Measurements from ENCODE around the gene ASIC2. TPM values are rescaled to one million over a fixed set of nuclear protein-coding genes. Genes with fewer than 3 reads are reported as not detected.

The ASIC2 gene
- total RNA-seq (2022) (not detected in 2 replicates), Bru-seq, nascent RNA (percentile 3 among the genes with signal in this experiment), BruChase-seq, experiment 1, labeled RNA remaining after a 2-hour chase (percentile 4 among the genes with signal in this experiment), BruChase-seq, experiment 2, labeled RNA remaining after a 6-hour chase (percentile 1 among the genes with signal in this experiment)
- long read RNA-seq, partial matches to known transcripts: 0 of 1 reads
- long read RNA-seq, other reads (novel, unspliced or antisense): 1 of 1 reads

- TF ChIP-seq, protein P1, sequence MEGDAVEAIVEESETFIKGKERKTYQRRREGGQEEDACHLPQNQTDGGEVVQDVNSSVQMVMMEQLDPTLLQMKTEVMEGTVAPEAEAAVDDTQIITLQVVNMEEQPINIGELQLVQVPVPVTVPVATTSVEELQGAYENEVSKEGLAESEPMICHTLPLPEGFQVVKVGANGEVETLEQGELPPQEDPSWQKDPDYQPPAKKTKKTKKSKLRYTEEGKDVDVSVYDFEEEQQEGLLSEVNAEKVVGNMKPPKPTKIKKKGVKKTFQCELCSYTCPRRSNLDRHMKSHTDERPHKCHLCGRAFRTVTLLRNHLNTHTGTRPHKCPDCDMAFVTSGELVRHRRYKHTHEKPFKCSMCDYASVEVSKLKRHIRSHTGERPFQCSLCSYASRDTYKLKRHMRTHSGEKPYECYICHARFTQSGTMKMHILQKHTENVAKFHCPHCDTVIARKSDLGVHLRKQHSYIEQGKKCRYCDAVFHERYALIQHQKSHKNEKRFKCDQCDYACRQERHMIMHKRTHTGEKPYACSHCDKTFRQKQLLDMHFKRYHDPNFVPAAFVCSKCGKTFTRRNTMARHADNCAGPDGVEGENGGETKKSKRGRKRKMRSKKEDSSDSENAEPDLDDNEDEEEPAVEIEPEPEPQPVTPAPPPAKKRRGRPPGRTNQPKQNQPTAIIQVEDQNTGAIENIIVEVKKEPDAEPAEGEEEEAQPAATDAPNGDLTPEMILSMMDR (IDR thresholded peaks at IDR 0.05; ENCODE audit: insufficient read depth in 1 of 2, low read depth in 1 of 2, low read length in 1 of 2, severe bottlenecking in 1 of 2, unreplicated experiment in 1 of 2): peak in 1 of 2 experiments; percentile 17
- intact Hi-C loops (cut with micrococcal nuclease; ENCODE audit: unreplicated experiment): no loop called here
- Mint-ChIP-seq H3K4me3 (ENCODE audit: unreplicated experiment) (peak within 1 kb of the TSS; percentile 51), H3K9me3 (ENCODE audit: unreplicated experiment) (no peaks in the 10 kb centered on the region), H3K27ac (ENCODE audit: unreplicated experiment) (no peak within 1 kb of the TSS), H3K4me1 (ENCODE audit: low read depth, unreplicated experiment) (peaks cover 5% of the 10 kb centered on the region), H3K36me3 (ENCODE audit: insufficient read depth, unreplicated experiment) (no peaks in the 10 kb centered on the region), H3K27me3 (ENCODE audit: insufficient read depth, unreplicated experiment) (peaks cover 33% of the 10 kb centered on the region)
- H3K9me3 ChIP-seq: no peaks in the 10 kb centered on the region
- peaks cover 10% of the 10 kb centered on the region for H3K27me3 ChIP-seq (replicated peaks; ENCODE audit: control insufficient read depth, insufficient read depth, low read length)
- H3K4me1 ChIP-seq: peaks cover 5% of the 10 kb centered on the region; the same call in 1 of the 2 replicates
- no peaks in the 10 kb centered on the region for H3K36me3 ChIP-seq (ENCODE audit: control insufficient read depth, insufficient read depth, low read length)
- CTCF ChIA-PET: interaction anchor here (1.0 to 1.3 kb wide), 3 partner anchors 62 to 275 kb away, joined by 3 to 7 read pairs (median 5); no protein-coding TSS in a partner anchor
- DNase-seq: peak in 1 of 2 experiments; percentile 50
- no peak within 1 kb of the TSS for H3K4me3 ChIP-seq (ENCODE audit: low read depth, low read length)
- POLR2A ChIA-PET: no interaction called here
- no TSS peak for BruUV-seq (replicated peaks)
Observed at GRCh38 chr17:33292981-33293867, at the start of gene ASIC2. Gene ASIC2, minus strand, starts transcription at chr17:33293295.

DNA sequence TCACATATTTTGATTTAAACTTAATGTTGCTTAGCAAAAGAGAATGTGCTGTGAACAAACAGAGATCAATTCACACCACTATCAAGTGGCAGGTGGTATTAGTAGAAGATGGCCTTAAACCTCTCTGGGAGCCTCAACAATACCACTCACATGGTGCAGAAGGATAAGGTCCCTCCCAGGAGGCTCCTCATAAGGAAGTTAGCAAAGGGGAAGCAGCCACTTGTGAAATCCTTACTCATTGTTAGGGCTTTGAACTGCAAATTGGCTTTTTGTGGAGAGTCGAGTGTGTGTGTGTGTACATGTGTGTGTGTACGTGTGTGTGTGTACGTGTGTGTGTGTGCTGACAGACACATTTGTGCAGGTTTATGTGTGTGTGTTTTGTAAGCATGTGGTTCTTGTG is 48.9 kb upstream of the ASIC2 start:
- Histone ChIP-seq H3K9me3 (no peaks in the 10 kb centered on the region), H3K4me1 (peaks cover 13% of the 10 kb centered on the region; the same call in 1 of the 2 replicates), H3K4me3 (ENCODE audit: low read depth, low read length) (no peak overlapping the region), H3K36me3 (ENCODE audit: control insufficient read depth, insufficient read depth, low read length) (no peaks in the 10 kb centered on the region), H3K27me3 (replicated peaks; ENCODE audit: control insufficient read depth, insufficient read depth, low read length) (peaks cover 2% of the 10 kb centered on the region; the same call in 1 of the 2 replicates)
- peaks cover 26% of the 10 kb centered on the region for H3K27me3 Mint-ChIP-seq (ENCODE audit: insufficient read depth, unreplicated experiment)
- intact Hi-C loops (cut with micrococcal nuclease; ENCODE audit: unreplicated experiment): no loop called here
- CTCF ChIA-PET: no interaction called here
- H3K4me3 Mint-ChIP-seq (ENCODE audit: unreplicated experiment): no peak overlapping the region
- POLR2A ChIA-PET: no interaction called here
- no TSS peak for BruUV-seq (replicated peaks)
- no peak for DNase-seq
- no peak overlapping the region for H3K27ac Mint-ChIP-seq (ENCODE audit: unreplicated experiment)
- no peaks in the 10 kb centered on the region for H3K4me1 Mint-ChIP-seq (ENCODE audit: low read depth, unreplicated experiment)
- H3K36me3 Mint-ChIP-seq (ENCODE audit: insufficient read depth, unreplicated experiment): no peaks in the 10 kb centered on the region
- TF ChIP-seq, protein P1 (IDR thresholded peaks at IDR 0.05; ENCODE audit: insufficient read depth in 1 of 2, low read depth in 1 of 2, low read length in 1 of 2, severe bottlenecking in 1 of 2, unreplicated experiment in 1 of 2): no peak
- no peaks in the 10 kb centered on the region for H3K9me3 Mint-ChIP-seq (ENCODE audit: unreplicated experiment)

DNA sequence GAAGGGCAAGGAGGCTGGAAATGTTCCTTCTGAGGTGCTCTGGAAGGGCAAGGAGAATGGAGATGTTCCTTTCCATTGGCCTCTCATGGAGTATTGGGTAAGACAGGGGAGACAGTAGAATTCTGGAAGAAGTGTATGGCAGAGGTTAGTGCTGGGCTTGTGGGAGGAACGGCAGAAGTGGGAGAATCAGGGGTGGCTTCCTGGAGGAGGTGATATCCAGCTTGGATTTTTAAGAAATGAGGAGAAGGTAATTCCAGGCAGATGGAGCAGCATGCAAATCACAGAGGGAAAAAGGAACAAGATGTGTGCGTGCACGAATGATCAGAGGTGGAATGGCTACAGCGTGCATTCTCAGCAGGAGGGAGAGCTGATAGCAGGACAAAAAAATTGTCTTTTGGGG is 45.1 kb upstream of the ASIC2 start:
- intact Hi-C loops (cut with micrococcal nuclease; ENCODE audit: unreplicated experiment): no loop called here
- Histone ChIP-seq H3K9me3 (no peaks in the 10 kb centered on the region), H3K27me3 (replicated peaks; ENCODE audit: control insufficient read depth, insufficient read depth, low read length) (peaks cover 2% of the 10 kb centered on the region; the same call in 1 of the 2 replicates), H3K4me1 (no peaks in the 10 kb centered on the region), H3K36me3 (ENCODE audit: control insufficient read depth, insufficient read depth, low read length) (no peaks in the 10 kb centered on the region), H3K4me3 (ENCODE audit: low read depth, low read length) (no peak overlapping the region)
- Mint-ChIP-seq H3K27ac (ENCODE audit: unreplicated experiment) (no peak overlapping the region), H3K36me3 (ENCODE audit: insufficient read depth, unreplicated experiment) (no peaks in the 10 kb centered on the region), H3K4me1 (ENCODE audit: low read depth, unreplicated experiment) (no peaks in the 10 kb centered on the region), H3K27me3 (ENCODE audit: insufficient read depth, unreplicated experiment) (peaks cover 25% of the 10 kb centered on the region), H3K4me3 (ENCODE audit: unreplicated experiment) (no peak overlapping the region), H3K9me3 (ENCODE audit: unreplicated experiment) (no peaks in the 10 kb centered on the region)
- DNase-seq: no peak
- ChIA-PET POLR2A (no interaction called here), CTCF (no interaction called here)
- TF ChIP-seq, protein P1 (IDR thresholded peaks at IDR 0.05; ENCODE audit: insufficient read depth in 1 of 2, low read depth in 1 of 2, low read length in 1 of 2, severe bottlenecking in 1 of 2, unreplicated experiment in 1 of 2): no peak
- BruUV-seq (replicated peaks): no TSS peak

Measured in Caco-2 (cell line).